Activated T-helper 2 cell treated with anti-CD3 and anti-CD28 coated beads, Interferon-gamma antibody, Interleukin-2, Interleukin-4, amounts not matched to agents 10 μg/mL and 5 μg/mL and 100 μg/mL, durations not matched to agents 14 hours and 24 hours and 36 hours (primary cell): ENCODE measurements around the gene PAK4. TPM values are rescaled to one million over a fixed set of nuclear protein-coding genes. Genes with fewer than 3 reads are reported as not detected.

Experiments used
- DNase-seq: peaks from one replicate; pipeline ENCODE4 v3.0.0; 2021; ENCODE audit warnings: low spot score
- H3K27ac Mint-ChIP-seq: one replicate; pipeline ENCODE4 v1.8.0; 2021; ENCODE audit warnings: mixed read lengths
- H3K27me3 Mint-ChIP-seq: one replicate; pipeline ENCODE4 v1.8.0; 2021; ENCODE audit warnings: low read depth, mixed read lengths
- H3K36me3 Mint-ChIP-seq: one replicate; pipeline ENCODE4 v1.8.0; 2021; ENCODE audit warnings: low read depth, mixed read lengths
- H3K4me1 Mint-ChIP-seq: one replicate; pipeline ENCODE4 v1.8.0; 2021; ENCODE audit warnings: low read depth, mixed read lengths
- H3K4me3 Mint-ChIP-seq: one replicate; pipeline ENCODE4 v1.8.0; 2021; ENCODE audit warnings: low read depth, mild to moderate bottlenecking, moderate library complexity, mixed read lengths
- H3K9me3 Mint-ChIP-seq: one replicate; pipeline ENCODE4 v1.8.0; 2021; ENCODE audit warnings: mixed read lengths
- intact Hi-C: fragments of 100-400 bp; cut with micrococcal nuclease; formaldehyde crosslinking; loops from one replicate; pipeline ENCODE4 v1.15.1; 2023
- total RNA-seq: library from RNA; stranded (reverse); gene quantifications from 2 replicates; pipeline ENCODE4 v1.2.3, GENCODE V29; 2022

The PAK4 gene
- 16.5 and 19.4 TPM in 2 replicates for total RNA-seq

DNA sequence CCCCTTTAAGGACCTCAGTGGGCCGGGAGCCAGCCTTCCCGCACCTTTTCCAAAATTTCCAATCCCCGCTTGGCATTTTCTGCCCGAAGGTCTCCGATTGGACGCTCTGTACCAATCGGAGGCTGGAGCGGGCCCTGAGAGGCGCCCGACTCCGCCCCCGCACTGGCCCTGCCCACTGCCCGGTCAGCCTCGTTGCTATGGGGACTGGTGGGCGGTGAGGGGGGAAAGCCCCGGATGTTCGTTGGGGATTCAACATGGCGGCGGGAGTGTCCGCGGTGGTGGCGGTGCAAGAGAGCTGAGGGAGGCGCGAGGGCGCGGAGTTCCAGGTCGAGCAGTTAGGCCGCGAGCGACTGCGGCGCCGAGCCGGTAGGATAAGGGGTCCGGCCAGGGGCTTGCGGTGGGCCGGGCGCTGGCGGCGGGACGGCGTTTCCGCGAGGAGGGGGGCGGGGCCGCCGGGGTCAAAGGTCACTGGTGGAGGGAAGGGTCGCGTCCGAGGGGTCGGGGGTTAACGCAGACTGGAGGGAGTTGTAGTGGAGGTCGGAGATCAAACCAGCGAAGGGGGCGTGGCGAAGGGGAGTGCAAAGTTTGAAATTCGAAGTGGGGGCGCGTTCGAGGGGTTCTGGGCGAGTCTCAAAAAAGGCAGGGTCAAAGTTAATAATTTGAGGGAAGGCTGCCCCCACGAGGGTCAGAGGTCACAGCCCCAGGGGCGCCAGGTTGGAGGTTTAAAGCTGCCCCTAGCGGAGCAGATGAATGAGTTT, at the start of gene PAK4:
TSS of gene PAK4 (plus strand) at position 233 of the 758 bp plus-strand sequence. CDS start 43,768 bp downstream, outside the sequence.
- DNase-seq = peak; percentile 95
- Mint-ChIP-seq H3K4me1 (peaks cover 28% of the 10 kb centered on the region), H3K27me3 (peaks cover 3% of the 10 kb centered on the region), H3K9me3 (no peaks in the 10 kb centered on the region), H3K36me3 (no peaks in the 10 kb centered on the region), H3K27ac (peak within 1 kb of the TSS; percentile 91), H3K4me3 (peak within 1 kb of the TSS; percentile 90)
- intact Hi-C loops = loop anchor here (10.0 kb wide), 1 partner anchor 409 kb away; the partner anchor contains the start of gene EID2B

DNA sequence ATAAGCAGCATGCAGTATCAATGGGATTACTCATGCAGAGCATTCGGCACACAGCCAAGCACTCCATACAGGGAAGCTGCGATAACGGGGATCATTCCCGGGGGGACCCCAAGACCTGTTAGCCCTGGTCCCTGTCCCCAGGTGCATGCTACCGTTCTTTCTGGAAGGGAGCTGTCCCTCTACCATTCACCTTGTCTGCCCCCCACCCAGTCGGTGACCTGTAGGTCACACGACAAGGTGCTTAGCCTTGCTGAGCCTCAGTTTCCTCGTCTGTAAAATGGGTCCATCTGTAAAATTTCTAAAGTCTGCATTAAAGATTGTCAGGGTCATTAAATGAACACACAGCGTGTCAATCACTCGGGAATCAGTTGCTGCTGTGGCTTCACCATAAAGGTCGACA, 48.3 kb upstream of the PAK4 start:
- no peak overlapping the region for H3K4me3 Mint-ChIP-seq
- intact Hi-C loops = no loop called here

DNA sequence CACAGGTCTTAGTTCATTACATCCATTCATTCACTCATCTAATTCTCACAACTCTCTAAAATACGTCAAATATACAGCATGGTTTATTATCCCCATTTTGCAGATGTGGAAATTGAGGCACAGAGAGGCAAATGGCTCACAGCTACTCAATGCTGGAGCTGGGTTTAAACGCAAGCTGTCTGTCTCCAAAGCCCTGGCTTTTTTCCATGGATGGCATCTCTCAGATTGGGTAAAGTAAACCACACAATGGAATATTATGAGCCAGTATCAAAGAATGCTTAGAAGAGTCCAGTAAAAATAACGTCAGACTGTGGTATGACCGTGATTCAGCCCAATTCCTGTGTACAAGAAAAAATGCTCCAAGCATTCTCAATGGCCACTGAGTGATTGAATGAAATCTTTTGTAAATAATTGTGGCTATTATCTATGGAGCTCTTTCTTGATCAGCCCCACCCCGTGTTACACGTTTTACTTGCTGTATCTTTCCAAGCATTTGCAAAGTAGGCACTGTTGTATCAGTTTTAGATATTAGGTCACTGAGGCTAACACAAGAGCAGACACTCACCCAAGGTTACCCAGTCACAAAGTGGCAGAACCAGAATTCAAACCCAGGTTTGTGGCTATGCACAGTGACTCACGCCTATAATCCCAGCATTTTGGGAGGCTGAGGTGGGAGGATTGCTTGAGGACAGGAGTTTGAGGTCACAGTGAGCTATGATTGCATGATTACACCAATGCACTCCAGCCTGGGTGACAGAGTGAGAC, 47.0 kb upstream of the PAK4 start:
- H3K9me3 Mint-ChIP-seq = no peaks in the 10 kb centered on the region

More for the DNA sequence above, 48.3 kb upstream of the PAK4 start:
- Mint-ChIP-seq H3K4me1 (peaks cover 13% of the 10 kb centered on the region), H3K27ac (no peak overlapping the region), H3K36me3 (no peaks in the 10 kb centered on the region), H3K9me3 (no peaks in the 10 kb centered on the region), H3K27me3 (peaks cover 12% of the 10 kb centered on the region)
- no peak for DNase-seq

DNA sequence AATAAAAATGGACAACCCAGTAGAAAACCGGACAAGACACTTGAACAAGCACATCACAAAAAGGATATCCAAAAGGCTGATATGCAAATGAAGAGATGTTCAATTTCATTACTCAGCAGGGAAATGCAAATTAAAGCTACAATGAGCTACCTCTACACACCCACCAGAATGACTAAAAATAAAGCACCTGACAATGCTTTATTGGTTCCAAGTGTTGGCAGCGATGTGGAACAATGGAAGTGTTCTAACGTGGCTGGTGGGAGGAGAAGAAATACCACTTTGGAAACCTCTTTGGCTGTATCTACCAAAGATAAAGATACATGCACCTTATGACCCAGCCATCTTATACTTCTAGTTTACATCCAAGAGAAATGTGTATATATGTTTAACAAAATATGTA, 45.2 kb upstream of the PAK4 start:
- H3K4me3 Mint-ChIP-seq = no peak overlapping the region
- peaks cover 5% of the 10 kb centered on the region for H3K4me1 Mint-ChIP-seq
- no peaks in the 10 kb centered on the region for H3K36me3 Mint-ChIP-seq
- peaks cover 37% of the 10 kb centered on the region for H3K27me3 Mint-ChIP-seq
- no peak for DNase-seq
- H3K27ac Mint-ChIP-seq = no peak overlapping the region
- H3K9me3 Mint-ChIP-seq = no peaks in the 10 kb centered on the region
- intact Hi-C loops = no loop called here

More for the DNA sequence above, 47.0 kb upstream of the PAK4 start:
- Mint-ChIP-seq H3K36me3 (no peaks in the 10 kb centered on the region), H3K27ac (no peak overlapping the region), H3K4me1 (peaks cover 8% of the 10 kb centered on the region), H3K27me3 (peaks cover 25% of the 10 kb centered on the region), H3K4me3 (no peak overlapping the region)
- intact Hi-C loops = no loop called here
- DNase-seq = no peak

DNA sequence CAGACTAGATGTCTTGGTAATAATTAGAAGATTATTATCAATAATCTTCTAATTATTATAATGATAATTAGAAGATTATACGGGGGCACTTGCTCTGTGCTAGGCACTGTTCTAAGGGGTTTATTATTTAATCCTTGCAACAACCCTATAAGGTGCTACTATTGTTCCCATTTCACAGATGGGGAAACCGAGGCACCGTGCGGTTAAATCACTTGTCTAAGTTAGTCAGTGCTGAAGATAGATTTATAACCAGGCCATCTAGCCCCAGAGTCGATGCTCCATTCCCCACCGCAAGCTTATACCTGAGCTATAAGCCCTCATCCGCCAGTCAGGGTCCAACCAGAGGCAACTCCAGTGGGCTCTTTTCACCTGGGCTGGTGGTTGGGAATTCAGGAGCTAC, 43.4 kb upstream of the PAK4 start:
- H3K4me1 Mint-ChIP-seq = peaks cover 5% of the 10 kb centered on the region
- H3K27me3 Mint-ChIP-seq = peaks cover 42% of the 10 kb centered on the region
- no peaks in the 10 kb centered on the region for H3K36me3 Mint-ChIP-seq
- no peaks in the 10 kb centered on the region for H3K9me3 Mint-ChIP-seq
- no peak overlapping the region for H3K4me3 Mint-ChIP-seq
- DNase-seq = no peak
- intact Hi-C loops = no loop called here
- H3K27ac Mint-ChIP-seq = no peak overlapping the region

DNA sequence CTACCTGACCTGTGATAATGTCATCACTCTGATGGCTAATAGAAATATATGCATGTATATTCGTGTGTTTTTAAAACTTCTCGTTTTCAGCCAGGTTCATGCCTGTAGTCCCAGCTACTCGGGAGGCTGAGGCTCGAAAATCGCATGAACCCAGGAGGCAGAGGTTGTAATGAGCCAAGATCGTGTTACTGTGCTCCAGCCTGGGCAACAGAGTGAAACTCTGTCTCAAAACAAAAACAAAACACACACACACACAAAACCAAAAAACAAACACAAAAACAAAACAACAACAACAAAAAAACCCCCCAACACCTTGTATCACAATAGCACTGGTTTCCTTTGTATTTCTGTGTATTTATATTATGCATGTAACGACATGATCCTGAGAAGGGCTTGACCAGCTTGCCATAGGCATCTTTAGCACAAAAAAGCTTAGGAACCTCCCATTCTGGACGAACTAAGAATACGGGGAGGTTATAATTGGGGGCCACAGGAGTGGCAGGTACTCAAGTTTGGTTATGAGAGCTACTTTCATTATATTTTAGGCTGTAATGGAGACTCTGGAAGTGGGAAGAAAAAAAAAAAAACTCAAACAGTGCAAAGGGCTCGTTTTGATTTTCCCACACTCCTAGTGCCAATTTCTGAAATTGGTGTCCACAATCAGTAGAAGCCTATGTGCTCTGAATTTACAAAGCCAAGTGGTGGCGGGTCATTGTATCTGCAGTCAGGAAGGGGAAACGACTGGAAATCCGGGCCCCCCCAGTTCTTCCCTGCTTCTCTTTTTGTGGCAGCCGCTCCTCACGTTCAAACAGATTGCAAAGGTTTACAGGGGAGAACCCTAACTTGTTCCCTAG, 42.6 kb upstream of the PAK4 start:
- Mint-ChIP-seq H3K4me1 (peaks cover 5% of the 10 kb centered on the region), H3K4me3 (no peak overlapping the region)
- intact Hi-C loops = no loop called here

DNA sequence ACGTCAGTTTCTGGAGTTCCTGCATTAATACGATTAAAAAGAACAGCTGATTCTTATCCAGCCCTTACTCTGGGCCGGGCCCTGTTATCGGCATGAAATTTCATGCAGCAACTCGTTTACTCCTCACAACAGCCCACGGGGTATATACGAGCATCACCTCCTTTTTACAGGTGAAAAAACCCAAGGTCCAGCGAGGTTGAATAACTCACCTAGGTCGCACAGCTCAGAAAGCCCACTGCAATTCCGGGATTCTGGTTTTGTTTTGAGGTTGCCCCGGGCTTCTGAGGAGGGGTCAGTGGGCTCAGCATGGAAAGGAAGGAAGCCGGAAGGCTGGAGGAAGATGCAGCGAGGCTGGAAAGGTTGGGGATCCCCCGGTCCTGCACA, 42.0 kb upstream of the PAK4 start:
- Mint-ChIP-seq H3K9me3 (no peaks in the 10 kb centered on the region), H3K27me3 (peaks cover 44% of the 10 kb centered on the region), H3K36me3 (no peaks in the 10 kb centered on the region), H3K4me1 (peaks cover 5% of the 10 kb centered on the region), H3K27ac (no peak overlapping the region), H3K4me3 (no peak overlapping the region)
- intact Hi-C loops = no loop called here
- DNase-seq = no peak

More for the DNA sequence above, 42.6 kb upstream of the PAK4 start:
- DNase-seq = no peak
- H3K27ac Mint-ChIP-seq = no peak overlapping the region
- no peaks in the 10 kb centered on the region for H3K9me3 Mint-ChIP-seq
- no peaks in the 10 kb centered on the region for H3K36me3 Mint-ChIP-seq
- peaks cover 44% of the 10 kb centered on the region for H3K27me3 Mint-ChIP-seq

DNA sequence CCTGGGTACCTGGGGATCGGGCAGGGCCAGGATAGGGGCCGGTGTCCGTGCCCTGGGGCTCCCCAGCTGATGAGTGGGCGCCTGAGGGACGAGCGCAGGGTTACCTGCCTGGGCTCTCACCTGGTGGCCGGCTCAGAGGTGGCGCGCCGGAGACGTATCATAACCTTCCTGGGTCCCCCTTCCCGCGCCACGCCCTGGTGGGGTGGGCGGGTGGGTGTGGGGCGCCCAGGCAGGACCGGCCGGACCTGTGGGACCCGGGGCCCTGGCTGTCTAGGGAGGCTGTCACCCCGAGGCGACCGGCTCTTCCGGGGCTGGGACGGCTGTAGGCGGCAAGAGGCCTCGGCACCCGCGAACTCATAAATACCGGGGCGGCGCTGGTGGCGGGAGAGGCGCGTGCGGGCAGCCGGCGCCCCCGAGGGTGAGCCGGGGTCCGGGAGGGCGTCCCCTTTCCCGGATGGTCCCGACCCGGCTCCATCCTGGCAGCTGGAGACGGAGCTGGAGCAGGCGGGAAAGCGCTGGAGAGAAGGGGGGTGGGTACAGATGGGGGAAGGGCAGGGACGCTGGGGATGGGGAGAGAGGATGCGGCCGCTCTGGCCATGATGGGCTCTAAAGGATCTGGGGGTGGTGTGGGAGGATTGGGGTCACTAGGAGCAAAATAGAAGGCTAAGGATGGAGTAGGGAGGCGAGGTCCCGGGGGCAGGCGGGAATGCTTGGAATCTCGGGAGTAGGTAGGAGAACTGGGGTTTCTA, 41.4 kb upstream of the PAK4 start, which contains the start of gene ACP7:
TSS of gene ACP7 (plus strand) at position 386 of the 749 bp plus-strand sequence. CDS start 902 bp downstream, outside the sequence.
- no peak within 1 kb of the TSS for H3K4me3 Mint-ChIP-seq
- DNase-seq = no peak
- no peaks in the 10 kb centered on the region for H3K36me3 Mint-ChIP-seq
- intact Hi-C loops = no loop called here
- no peaks in the 10 kb centered on the region for H3K9me3 Mint-ChIP-seq
- peaks cover 44% of the 10 kb centered on the region for H3K27me3 Mint-ChIP-seq
- H3K4me1 Mint-ChIP-seq = peaks cover 5% of the 10 kb centered on the region
- H3K27ac Mint-ChIP-seq = no peak within 1 kb of the TSS

DNA sequence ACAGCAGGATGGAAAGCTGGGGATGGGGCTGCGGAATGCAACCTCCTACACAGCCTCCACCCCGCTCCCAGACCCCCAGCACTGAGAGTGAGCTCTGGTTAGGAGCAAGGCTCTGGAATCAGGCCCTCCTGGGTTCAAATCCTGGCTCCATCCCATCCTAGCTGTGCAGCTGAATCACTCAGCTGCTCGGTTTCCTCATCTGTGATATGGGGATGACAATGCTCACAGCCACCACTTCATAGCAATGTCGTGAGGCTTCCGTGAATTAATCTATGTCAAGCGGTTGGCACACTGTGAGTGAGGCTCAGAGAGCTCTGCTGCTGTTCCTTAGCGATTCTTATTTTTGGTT, 40.9 kb upstream of the PAK4 start:
- Mint-ChIP-seq H3K9me3 (no peaks in the 10 kb centered on the region), H3K36me3 (no peaks in the 10 kb centered on the region), H3K4me1 (peaks cover 5% of the 10 kb centered on the region), H3K27me3 (peaks cover 42% of the 10 kb centered on the region), H3K4me3 (no peak overlapping the region), H3K27ac (no peak overlapping the region)
- intact Hi-C loops = no loop called here
- DNase-seq = no peak

DNA sequence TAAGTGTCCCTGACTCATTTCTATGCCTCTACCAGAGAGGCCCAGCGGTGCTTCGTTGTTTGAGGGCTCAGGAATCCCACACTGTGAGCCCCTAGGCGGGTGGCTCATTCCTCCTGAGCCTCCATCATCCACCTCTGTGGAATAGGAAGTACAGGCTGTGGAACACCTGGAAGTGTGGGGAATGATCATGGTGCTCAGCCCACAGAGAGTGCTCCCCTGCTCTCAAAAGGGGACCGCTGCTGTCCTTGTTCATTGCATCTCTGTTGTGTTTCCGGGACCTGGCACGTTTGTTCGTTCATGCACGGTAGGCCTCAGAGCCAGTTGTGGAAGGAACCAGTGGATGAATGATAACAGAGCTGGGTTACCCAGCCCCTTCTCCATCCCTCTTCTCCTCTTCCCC, 40.2 kb upstream of the PAK4 start:
- DNase-seq = no peak
- Mint-ChIP-seq H3K27me3 (peaks cover 42% of the 10 kb centered on the region), H3K27ac (no peak overlapping the region), H3K4me1 (peaks cover 5% of the 10 kb centered on the region), H3K36me3 (no peaks in the 10 kb centered on the region), H3K4me3 (no peak overlapping the region), H3K9me3 (no peaks in the 10 kb centered on the region)
- intact Hi-C loops = no loop called here

DNA sequence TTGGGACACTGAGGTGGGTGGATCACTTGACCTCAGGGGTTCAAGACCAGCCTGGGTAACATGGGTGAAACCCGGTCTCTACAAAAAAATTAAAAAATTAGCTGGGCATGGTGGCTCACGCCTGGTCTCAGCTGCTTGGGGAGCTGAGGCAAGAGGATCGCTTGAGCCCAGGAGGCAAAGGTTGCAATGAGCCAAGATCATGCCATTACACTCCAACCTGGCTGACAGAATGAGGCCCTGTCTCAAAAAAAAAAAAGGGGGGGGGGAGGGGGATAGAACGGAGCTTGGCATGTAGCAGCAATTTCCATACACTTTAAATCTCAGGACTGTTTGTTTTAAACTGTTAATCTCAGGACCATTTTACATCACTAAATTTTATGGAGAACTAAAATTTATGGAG, 39.2 kb upstream of the PAK4 start:
- Mint-ChIP-seq H3K27me3 (peaks cover 37% of the 10 kb centered on the region), H3K27ac (no peak overlapping the region), H3K36me3 (no peaks in the 10 kb centered on the region), H3K4me1 (peaks cover 3% of the 10 kb centered on the region), H3K4me3 (no peak overlapping the region), H3K9me3 (no peaks in the 10 kb centered on the region)
- intact Hi-C loops = no loop called here
- no peak for DNase-seq
